GM19468 (cell line): Measurements from ENCODE around the gene MIGA2.
"Not testable (repeated sequence)": the region's sequence is repeated elsewhere in the genome, so short reads cannot be mapped to it uniquely, and the experiment has no call there.

Experiments
- ATAC-seq: cut with Tn5 transposase; IDR thresholded peaks from one replicate; pipeline ENCODE4 v1.9.1; 2021; ENCODE audit warnings: mild to moderate bottlenecking, moderate library complexity, moderate number of reproducible peaks; ENCODE audit not compliant: unreplicated experiment; ENCODE audit errors: extremely low read depth

Gene MIGA2

GRCh38 chr9:129033216-129033615 lies 3.2 kb upstream of the MIGA2 start:
- ATAC-seq, result no peak

- ATAC-seq, result not testable (repeated sequence)
Measured at GRCh38 chr9:129035838-129036237, 588 bp upstream of the MIGA2 start.

GRCh38 chr9:129036923-129037766 lies 719 bp downstream of the MIGA2 start:
- no peak for ATAC-seq

- no peak for ATAC-seq
Measured at GRCh38 chr9:129037767-129038098, 1.3 kb downstream of the MIGA2 start.

GRCh38 chr9:129038109-129038852 lies 1.9 kb downstream of the MIGA2 start:
- ATAC-seq, result no peak

GRCh38 chr9:129040113-129040643 lies 3.8 kb downstream of the MIGA2 start:
- no peak for ATAC-seq

GRCh38 chr9:129042016-129042415 lies 5.6 kb downstream of the MIGA2 start:
- ATAC-seq, result no peak

- ATAC-seq, result no peak
Measured at GRCh38 chr9:129052592-129052991, 16.2 kb downstream of the MIGA2 start.

- ATAC-seq, result no peak
Measured at GRCh38 chr9:129053020-129053419, 16.6 kb downstream of the MIGA2 start.

- ATAC-seq, result no peak
Measured at GRCh38 chr9:129054163-129054851, 17.9 kb downstream of the MIGA2 start.

GRCh38 chr9:129058965-129059795 lies 22.8 kb downstream of the MIGA2 start:
- ATAC-seq, result no peak

- ATAC-seq, result no peak
Measured at GRCh38 chr9:129059796-129060785, 23.7 kb downstream of the MIGA2 start.

GRCh38 chr9:129060991-129061390 lies 24.6 kb downstream of the MIGA2 start:
- no peak for ATAC-seq

- ATAC-seq, result no peak
Measured at GRCh38 chr9:129063061-129063460, 26.6 kb downstream of the MIGA2 start.

- ATAC-seq, result no peak
Measured at GRCh38 chr9:129064499-129064908, 28.1 kb downstream of the MIGA2 start.

GRCh38 chr9:129068110-129068509 lies 31.7 kb downstream of the MIGA2 start:
- ATAC-seq, result no peak

GRCh38 chr9:129068990-129069861 lies 32.8 kb downstream of the MIGA2 start:
- ATAC-seq, result peak; percentile 80
